Embryonic facial prominence (tissue), 1 donor: ENCODE measurements around the gene FOXN3.

Source experiments
- DNase-seq: peaks from one replicate; pipeline ENCODE4 v3.0.0-alpha.2; 2016; ENCODE audit errors: extremely low spot score

FOXN3 gene

GRCh38 chr14:89359477-89360222, 57.4 kb downstream of the FOXN3 start:
- no peak for DNase-seq

- no peak for DNase-seq
Observed at GRCh38 chr14:89357655-89358297, 59.3 kb downstream of the FOXN3 start.

DNA sequence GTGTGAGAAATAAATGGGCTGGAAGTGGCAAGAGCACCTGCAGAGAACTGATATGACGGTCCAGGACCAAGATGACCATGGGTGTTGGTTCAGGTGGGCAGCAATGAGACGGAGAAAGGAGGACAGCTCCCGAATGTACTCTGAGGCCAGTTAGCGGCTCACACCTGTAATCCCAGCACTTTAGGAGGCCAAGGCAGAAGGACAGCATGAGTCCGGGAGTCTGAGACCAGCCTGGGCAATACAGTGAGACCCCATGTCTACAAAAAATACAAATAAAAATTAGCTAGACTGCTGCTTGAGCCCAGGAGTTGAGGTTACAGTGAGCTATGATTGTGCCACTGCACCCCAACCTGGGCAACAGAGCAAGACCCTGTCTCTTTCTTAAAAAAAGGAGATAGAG, 60.1 kb downstream of the FOXN3 start:
- DNase-seq: no peak

DNA sequence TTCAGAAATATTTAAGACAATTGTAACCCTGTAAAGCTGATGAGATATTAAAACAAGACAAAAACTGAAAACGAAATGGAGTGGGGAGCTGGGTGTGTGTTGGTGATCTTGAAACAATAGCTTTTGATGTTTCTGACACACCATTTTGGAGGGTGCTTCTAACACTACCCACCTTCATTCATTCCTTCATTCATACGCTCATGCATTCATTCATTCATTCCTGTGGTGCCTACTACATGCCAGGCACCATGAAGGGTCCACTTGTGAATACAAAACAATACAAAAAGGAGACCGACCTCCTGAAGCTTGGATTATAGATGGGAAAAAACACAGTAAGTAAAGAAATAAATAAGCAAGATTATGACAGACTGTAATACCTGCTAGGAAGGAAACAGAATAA, 60.5 kb downstream of the FOXN3 start:
- no peak for DNase-seq

- no peak for DNase-seq
Observed at GRCh38 chr14:89353766-89354113, 63.3 kb downstream of the FOXN3 start.

DNA sequence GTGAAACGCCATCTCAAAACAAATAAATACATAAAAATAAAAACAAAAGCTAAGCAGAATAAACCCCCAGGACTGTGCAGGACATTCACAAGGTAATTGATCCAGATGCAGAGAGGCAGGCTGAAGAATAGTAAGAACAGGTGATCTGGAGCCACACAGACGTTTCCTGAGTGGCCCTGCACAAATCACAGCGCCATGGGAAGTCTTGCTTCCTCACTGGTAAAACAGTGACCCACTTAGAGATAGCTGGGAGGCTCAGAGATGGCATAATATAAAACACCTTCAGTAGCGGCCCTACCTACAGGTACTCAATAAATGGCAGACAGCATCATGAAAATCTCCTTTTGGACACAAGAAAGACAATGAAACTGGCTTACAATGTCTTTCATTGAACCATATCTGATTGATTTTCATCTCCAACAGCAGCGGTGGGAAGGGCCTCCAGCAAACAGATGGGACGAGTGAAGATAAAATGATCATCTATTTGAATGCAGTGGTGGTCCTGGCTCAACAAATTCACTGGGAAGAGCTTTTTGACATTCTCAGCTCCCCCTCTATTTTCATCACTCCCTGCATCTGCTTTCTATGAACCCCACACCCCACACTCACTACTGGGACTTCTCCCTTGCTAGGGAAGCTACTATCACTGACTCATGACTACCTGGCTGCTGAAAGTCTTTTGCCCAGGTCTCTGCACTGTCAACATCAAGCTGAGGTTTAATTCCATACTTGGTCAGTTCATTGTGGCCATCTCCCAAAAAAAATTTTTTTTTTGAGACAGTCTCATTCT, 63.9 kb downstream of the FOXN3 start:
- DNase-seq: no peak

- DNase-seq: no peak
Observed at GRCh38 chr14:89351516-89352404, 65.3 kb downstream of the FOXN3 start.

- DNase-seq: no peak
Observed at GRCh38 chr14:89351221-89351515, 65.9 kb downstream of the FOXN3 start.

DNA sequence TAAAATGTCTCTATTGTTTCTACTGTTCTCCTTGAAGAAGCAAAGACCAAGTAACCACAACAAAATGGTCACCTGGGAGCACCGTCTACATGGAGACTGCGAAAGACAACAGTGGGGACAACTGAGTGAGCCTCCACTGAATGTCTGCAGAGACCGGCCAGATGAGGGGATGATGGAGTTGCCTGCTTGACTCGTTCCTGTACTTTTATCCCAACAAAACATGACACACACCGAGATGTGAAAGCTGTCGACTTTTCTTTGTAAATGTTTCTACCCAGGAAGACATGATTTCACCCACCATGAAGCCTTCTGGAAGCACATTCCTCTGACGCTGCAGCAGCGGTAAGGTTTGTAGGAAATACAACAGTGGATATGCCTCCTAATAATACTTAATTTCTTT, 66.9 kb downstream of the FOXN3 start:
- DNase-seq: no peak

DNA sequence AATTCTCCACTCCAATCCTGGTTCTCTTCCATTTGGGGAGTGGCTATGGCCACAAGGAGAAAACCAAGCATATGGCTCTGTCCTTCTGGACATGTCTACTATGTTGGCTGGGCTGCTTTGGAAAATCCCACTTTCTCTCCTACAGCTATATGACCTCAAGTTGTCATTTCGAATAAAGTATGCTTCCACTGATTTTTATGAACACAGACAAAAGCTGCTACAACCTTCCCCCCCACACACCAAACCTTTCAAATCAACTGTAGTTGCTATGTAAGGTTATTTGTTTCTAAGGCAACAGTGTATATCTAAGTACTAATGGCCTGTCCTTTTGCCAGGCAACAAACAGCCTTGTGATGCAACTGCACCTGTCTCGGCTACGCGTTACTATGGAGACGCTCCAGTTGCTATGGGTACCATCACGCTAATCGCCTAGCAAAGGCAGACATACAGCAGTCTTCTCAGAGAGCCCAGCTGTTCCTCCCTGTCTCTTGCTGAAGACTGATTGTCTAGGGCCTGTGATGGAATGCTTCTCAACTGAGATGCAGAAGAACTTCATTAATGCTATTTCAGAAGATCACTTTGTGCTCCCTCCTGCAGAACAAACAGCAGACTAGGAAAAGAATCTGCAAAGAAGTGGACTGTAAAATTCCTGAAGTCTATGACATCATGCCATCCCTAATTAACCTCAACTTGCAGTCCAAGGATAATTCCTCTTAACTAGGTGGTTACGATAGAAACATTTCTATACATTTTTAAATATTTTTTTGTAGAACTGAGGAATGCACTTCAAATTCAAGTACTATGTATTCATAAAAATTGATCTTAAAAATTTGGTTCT, 67.6 kb downstream of the FOXN3 start:
- DNase-seq: no peak

DNA sequence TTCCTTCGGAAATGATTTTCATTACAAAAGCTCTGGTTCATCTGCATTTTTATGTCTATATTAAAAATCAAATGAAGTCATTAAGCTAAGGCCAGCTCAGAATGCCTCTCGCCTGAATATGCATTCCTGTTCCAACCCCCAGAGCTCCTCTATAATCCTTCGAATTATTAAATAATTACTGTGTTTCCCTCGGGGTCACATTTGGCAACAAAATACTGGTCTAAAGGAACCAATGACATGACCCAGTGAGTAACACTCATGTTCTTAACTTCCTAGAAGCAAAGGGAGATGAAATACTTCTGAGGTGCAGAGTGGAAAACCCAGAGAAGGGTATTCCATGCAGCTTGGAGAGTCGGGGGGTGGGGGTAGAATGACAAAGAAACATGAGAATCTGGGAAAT, 68.3 kb downstream of the FOXN3 start:
- no peak for DNase-seq

DNA sequence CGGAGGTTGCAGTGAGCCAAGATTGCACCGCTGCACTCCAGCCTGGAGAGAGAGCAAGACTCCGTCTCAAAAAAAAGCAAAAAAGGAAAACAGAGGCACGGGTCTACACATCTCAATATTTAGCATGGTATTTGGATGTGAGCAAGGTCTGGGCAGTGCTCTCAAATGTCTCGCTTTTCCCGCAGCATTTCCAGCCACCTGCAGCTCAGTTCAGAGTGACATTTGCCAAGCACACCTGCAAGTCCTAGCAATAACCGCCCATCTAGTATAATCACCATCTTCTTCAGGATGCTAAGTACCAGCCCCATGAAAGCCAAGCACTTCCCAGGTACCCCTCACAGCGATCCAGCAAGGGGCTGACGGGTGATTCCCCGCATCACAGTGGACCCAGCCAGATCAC, 69.1 kb downstream of the FOXN3 start:
- DNase-seq: no peak

- DNase-seq: no peak
Observed at GRCh38 chr14:89344920-89345254, 72.1 kb downstream of the FOXN3 start.

DNA sequence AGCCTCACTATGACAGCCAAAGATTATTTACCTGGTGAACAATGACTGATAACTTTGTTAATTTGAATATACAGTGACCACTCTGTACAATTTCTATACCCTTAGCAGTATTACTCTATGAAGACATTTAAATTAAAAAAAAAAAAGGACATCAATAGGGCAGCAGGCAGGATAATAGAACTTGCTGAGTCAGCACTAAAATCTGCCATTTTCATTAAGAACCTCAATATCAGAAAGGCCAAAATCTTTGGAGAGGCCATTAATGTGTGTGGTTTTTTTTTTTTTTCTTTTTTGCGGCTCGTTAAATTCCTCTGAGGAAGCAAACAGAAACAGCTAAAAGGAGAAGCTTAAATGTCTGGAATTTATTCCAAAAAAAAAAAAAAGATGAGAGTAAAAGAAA, 73.7 kb downstream of the FOXN3 start:
- DNase-seq: no peak

DNA sequence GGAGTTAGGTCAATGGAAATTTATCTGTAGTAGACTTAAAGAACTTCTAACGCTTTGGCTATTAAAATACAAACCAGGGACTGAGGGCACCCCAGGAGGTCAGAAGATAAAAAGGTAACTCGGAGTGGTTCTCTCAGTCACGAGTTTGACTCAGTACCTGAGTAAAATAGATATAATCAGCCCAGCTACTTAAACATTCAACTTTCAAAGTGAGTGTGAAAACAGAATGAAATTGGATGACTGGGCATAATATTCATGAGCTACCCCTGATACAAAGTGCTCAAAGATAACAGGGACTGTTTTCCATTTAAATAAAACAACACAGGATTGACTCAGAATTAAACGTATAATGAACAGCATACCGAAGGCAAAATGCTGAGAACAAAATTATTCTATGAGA, 75.0 kb downstream of the FOXN3 start:
- DNase-seq: no peak

- no peak for DNase-seq
Observed at GRCh38 chr14:89340200-89341181, 76.5 kb downstream of the FOXN3 start.

DNA sequence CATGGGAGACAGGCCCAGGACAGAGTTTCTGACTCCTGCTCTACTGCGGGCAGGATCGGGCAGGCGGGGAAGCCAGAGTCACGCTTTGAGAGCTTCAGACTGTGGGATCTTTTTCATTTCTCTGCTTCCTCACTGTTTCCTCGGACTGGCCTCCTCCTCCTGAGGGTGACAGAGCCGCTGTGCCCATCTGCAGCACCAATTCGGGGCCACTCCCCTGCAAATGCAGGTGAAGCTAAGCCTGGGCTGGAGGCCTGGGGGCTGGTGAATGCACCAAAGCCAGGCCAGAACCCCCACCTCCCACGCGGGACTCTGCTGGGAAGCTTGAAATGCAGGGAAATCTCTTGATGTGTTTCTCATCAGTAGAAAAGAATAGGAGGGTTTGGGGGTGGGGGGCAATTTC, 77.5 kb downstream of the FOXN3 start:
- no peak for DNase-seq

DNA sequence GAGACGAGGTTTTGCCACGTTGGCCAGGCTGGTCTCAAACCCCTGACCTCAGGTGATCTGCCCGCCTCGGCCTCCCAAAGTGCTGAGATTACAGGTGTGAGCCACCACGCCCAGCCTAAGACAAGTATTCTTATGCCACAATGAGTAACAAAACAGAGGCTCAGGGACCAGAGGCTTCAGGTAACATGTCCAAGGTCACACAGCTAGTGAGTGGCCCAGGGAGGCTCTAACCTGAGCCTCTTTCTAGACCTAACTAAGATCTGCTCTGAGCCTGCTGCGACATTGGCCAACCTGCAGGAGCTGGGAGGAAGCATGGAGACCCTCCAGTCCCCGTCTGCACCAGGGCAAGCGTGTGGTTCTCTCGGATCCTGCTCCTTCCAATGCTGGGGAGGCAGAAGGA, 77.9 kb downstream of the FOXN3 start:
- no peak for DNase-seq

GRCh38 chr14:89336338-89336737, 80.7 kb downstream of the FOXN3 start:
- DNase-seq: no peak

GRCh38 chr14:89332031-89332430, 85.0 kb downstream of the FOXN3 start:
- DNase-seq: no peak
